Measurements from ENCODE around the gene PLCD3. TPM values are rescaled to one million over a fixed set of nuclear protein-coding genes. Genes with fewer than 3 reads are reported as not detected.

Gene PLCD3
- total RNA-seq, 6 experiments from 2014 or later = 2.0 to 26.4 (median 3.0) TPM

- Histone ChIP-seq H3K27ac (no peak overlapping the region), H3K4me3 (no peak overlapping the region), H3K36me3 (peaks cover 0 to 9% (median 2%) of the 10 kb centered on the region in 4 donors), H3K27me3 (no peaks in the 10 kb centered on the region), H3K9me3 (no peaks in the 10 kb centered on the region), H3K4me1 (peaks cover 0 to 21% (median 4%) of the 10 kb centered on the region in 4 donors)
- no peak for DNase-seq
- intact Hi-C loops (cut with DNase I) = no loop called here
- TF ChIP-seq POLR2A (IDR thresholded peaks at IDR 0.05) (no peak), CTCF (IDR thresholded peaks at IDR 0.05) (no peak)
- no peak for ATAC-seq
- 41% methylated on average over 3 of the region's 8 CpGs for WGBS (ENCODE audit: insufficient coverage, low coverage, low lambda C conversion rate, missing lambda C conversion rate)
Measured at GRCh38 chr17:45070001-45070400, 62.3 kb downstream of the PLCD3 start.

- Histone ChIP-seq H3K36me3 (peaks cover 0 to 9% (median 2%) of the 10 kb centered on the region in 4 donors), H3K4me3 (no peak overlapping the region), H3K4me1 (peaks cover 0 to 17% (median 6%) of the 10 kb centered on the region in 4 donors), H3K27me3 (no peaks in the 10 kb centered on the region), H3K27ac (no peak overlapping the region), H3K9me3 (no peaks in the 10 kb centered on the region)
- DNase-seq (no peak), ATAC-seq (no peak)
- WGBS (ENCODE audit: insufficient coverage, low coverage, low lambda C conversion rate, missing lambda C conversion rate) = 78% methylated on average over 2 of the region's 2 CpGs
- no peak for TF ChIP-seq POLR2A (IDR thresholded peaks at IDR 0.05)
- no peak for TF ChIP-seq CTCF (IDR thresholded peaks at IDR 0.05)
- intact Hi-C loops (cut with DNase I) = no loop called here
Measured at GRCh38 chr17:45067637-45068036, 64.7 kb downstream of the PLCD3 start.

GRCh38 chr17:45063198-45063597, 69.1 kb downstream of the PLCD3 start:
- Histone ChIP-seq H3K4me1 (peaks cover 0 to 35% (median 14%) of the 10 kb centered on the region in 4 donors), H3K4me3 (no peak overlapping the region), H3K27ac (no peak overlapping the region), H3K27me3 (no peaks in the 10 kb centered on the region), H3K9me3 (no peaks in the 10 kb centered on the region), H3K36me3 (peaks cover 0 to 3% (median 0%) of the 10 kb centered on the region in 4 donors)
- TF ChIP-seq CTCF (IDR thresholded peaks at IDR 0.05) = no peak
- TF ChIP-seq POLR2A (IDR thresholded peaks at IDR 0.05) = no peak
- intact Hi-C loops (cut with DNase I) = no loop called here
- DNase-seq (no peak), ATAC-seq (no peak)
- WGBS (ENCODE audit: insufficient coverage, low coverage, low lambda C conversion rate, missing lambda C conversion rate) = 50% methylated on average over 1 of the region's 1 CpG

GRCh38 chr17:45061606-45062205, 70.6 kb downstream of the PLCD3 start:
- intact Hi-C loops (cut with DNase I) = no loop called here
- no peak for DNase-seq
- no peak for ATAC-seq
- Histone ChIP-seq H3K27me3 (no peaks in the 10 kb centered on the region), H3K36me3 (no peaks in the 10 kb centered on the region), H3K4me1 (peaks cover 0 to 35% (median 14%) of the 10 kb centered on the region in 4 donors), H3K9me3 (no peaks in the 10 kb centered on the region), H3K4me3 (peak overlapping the region; percentile 79 to 88 (median 79)), H3K27ac (peak overlapping the region in 2 of 3 donors; percentile 73 to 75)
- WGBS (ENCODE audit: insufficient coverage, low coverage, low lambda C conversion rate, missing lambda C conversion rate) = 8% methylated on average over 15 of the region's 15 CpGs
- TF ChIP-seq POLR2A (IDR thresholded peaks at IDR 0.05) = no peak
- TF ChIP-seq CTCF (IDR thresholded peaks at IDR 0.05) = no peak

All from right lobe of liver (tissue), 6 donors.